ENCODE measurements around the gene JAG2.

- TF ChIP-seq CTCF (IDR thresholded peaks at IDR 0.05; ENCODE audit: insufficient read depth, low read length, poor library complexity, severe bottlenecking) = no peak
- TF ChIP-seq EZH2phosphoT487 (conservative IDR thresholded peaks at IDR 0.05; ENCODE audit: low read length) = no peak
Observed at GRCh38 chr14:105214324-105214915, 45.8 kb upstream of the JAG2 start.
